MM.1S (cell line): ENCODE results near the gene ACTR6.

Experiments
- DNase-seq: peaks from one replicate; pipeline ENCODE4 v3.0.0-alpha.2; 2015
- H2AFZ ChIP-seq: fragments of 300-600 bp; sonication (generic); 2 replicates; pipeline ENCODE4 v1.6.0; 2016; ENCODE audit warnings: antibody characterized with exemption, low read length
- H3F3A ChIP-seq: fragments of 300-600 bp; sonication (generic); 2 replicates; pipeline ENCODE4 v1.6.1; 2016; ENCODE audit warnings: mild to moderate bottlenecking, antibody characterized with exemption, low read length, moderate library complexity, mixed read lengths; ENCODE audit not compliant: insufficient read depth
- H3K27ac ChIP-seq: fragments of 300-600 bp; sonication (generic); 2 replicates; pipeline ENCODE4 v1.5.1; 2016; ENCODE audit warnings: mild to moderate bottlenecking, low read length
- H3K27me3 ChIP-seq: fragments of 300-600 bp; sonication (generic); replicated peaks from 2 replicates; pipeline ENCODE4 v1.6.0; 2016; ENCODE audit warnings: low read length; ENCODE audit not compliant: insufficient read depth
- H3K36me3 ChIP-seq: fragments of 300-600 bp; sonication (generic); replicated peaks from 2 replicates; pipeline ENCODE4 v1.6.1; 2016; ENCODE audit warnings: mild to moderate bottlenecking, low read length, mixed read lengths; ENCODE audit not compliant: insufficient read depth
- H3K4me1 ChIP-seq: fragments of 300-600 bp; sonication (generic); 2 replicates; pipeline ENCODE4 v1.6.1; 2016; ENCODE audit warnings: low read length, mixed read lengths
- H3K4me2 ChIP-seq: fragments of 300-600 bp; sonication (generic); 2 replicates; pipeline ENCODE4 v1.6.0; 2016; ENCODE audit warnings: low read depth, low read length
- H3K4me3 ChIP-seq: fragments of 300-600 bp; sonication (generic); 2 replicates; pipeline ENCODE4 v1.5.1; 2016; ENCODE audit warnings: low read length, mixed read lengths
- H3K79me2 ChIP-seq: fragments of 300-600 bp; sonication (generic); 2 replicates; pipeline ENCODE4 v1.6.1; 2016; ENCODE audit warnings: mixed run types, low read length, mixed read lengths
- H3K9ac ChIP-seq: fragments of 300-600 bp; sonication (generic); 2 replicates; pipeline ENCODE4 v1.6.1; 2016; ENCODE audit warnings: low read length, mixed read lengths
- H3K9me2 ChIP-seq: fragments of 300-600 bp; sonication (generic); replicated peaks from 2 replicates; pipeline ENCODE4 v1.6.1; 2016; ENCODE audit warnings: mild to moderate bottlenecking, low read length, mixed read lengths; ENCODE audit not compliant: insufficient read depth
- H3K9me3 ChIP-seq: fragments of 300-600 bp; sonication (generic); replicated peaks from 2 replicates; pipeline ENCODE4 v1.6.1; 2016; ENCODE audit warnings: mild to moderate bottlenecking, low read length, mixed read lengths; ENCODE audit not compliant: insufficient read depth
- H4K20me1 ChIP-seq: fragments of 300-600 bp; sonication (generic); 2 replicates; pipeline ENCODE4 v1.6.1; 2016; ENCODE audit warnings: mild to moderate bottlenecking, low read length, moderate library complexity, mixed read lengths; ENCODE audit not compliant: insufficient read depth
- EZH2 ChIP-seq: fragments of 300-600 bp; sonication (generic); optimal IDR thresholded peaks from 2 replicates; pipeline ENCODE3; 2017; ENCODE audit warnings: low read depth, mild to moderate bottlenecking, antibody characterized with exemption, low read length, mixed read lengths
- EZH2phosphoT487 ChIP-seq: fragments of 300-600 bp; sonication (generic); IDR thresholded peaks from 2 replicates; pipeline ENCODE4 v1.6.1; 2018; ENCODE audit warnings: antibody characterized with exemption, low read length
- TF ChIP-seq, protein P1 (sequence below): fragments of 300-600 bp; sonication (generic); IDR thresholded peaks from 2 replicates; pipeline ENCODE4 v1.5.1; 2016; ENCODE audit warnings: antibody characterized with exemption, low read length, mixed read lengths

Gene ACTR6

DNA sequence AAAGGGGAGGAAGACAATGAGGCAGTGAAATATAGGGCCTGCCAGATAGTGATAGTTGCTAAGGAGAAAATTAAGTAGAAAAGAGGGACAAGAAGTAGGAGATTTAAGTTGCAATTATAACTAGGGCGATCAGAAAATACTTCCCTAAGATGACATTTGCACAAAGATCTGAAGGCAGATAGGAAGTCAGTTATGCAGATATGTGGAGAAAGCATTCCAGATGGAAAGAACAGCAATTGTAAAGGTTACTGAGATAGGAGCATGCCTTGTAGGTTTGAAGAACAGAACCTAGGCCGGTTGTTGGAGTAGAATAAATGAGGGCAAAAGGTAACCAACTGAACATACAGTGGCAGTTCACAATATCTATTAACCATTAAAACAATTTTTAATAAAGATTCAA lies 21.4 kb upstream of the ACTR6 start:
- Histone ChIP-seq H3K9ac (no peak overlapping the region), H3K9me2 (no peaks in the 10 kb centered on the region), H3K36me3 (no peaks in the 10 kb centered on the region), H2AFZ (no peak overlapping the region), H3K27ac (no peak overlapping the region), H3K4me1 (no peaks in the 10 kb centered on the region), H3F3A (no peaks in the 10 kb centered on the region), H3K9me3 (no peaks in the 10 kb centered on the region), H3K4me2 (no peak overlapping the region), H4K20me1 (no peaks in the 10 kb centered on the region), H3K79me2 (no peaks in the 10 kb centered on the region), H3K4me3 (no peak overlapping the region), H3K27me3 (no peaks in the 10 kb centered on the region)
- no peak for DNase-seq
- no peak for TF ChIP-seq EZH2phosphoT487
- TF ChIP-seq, protein P1, sequence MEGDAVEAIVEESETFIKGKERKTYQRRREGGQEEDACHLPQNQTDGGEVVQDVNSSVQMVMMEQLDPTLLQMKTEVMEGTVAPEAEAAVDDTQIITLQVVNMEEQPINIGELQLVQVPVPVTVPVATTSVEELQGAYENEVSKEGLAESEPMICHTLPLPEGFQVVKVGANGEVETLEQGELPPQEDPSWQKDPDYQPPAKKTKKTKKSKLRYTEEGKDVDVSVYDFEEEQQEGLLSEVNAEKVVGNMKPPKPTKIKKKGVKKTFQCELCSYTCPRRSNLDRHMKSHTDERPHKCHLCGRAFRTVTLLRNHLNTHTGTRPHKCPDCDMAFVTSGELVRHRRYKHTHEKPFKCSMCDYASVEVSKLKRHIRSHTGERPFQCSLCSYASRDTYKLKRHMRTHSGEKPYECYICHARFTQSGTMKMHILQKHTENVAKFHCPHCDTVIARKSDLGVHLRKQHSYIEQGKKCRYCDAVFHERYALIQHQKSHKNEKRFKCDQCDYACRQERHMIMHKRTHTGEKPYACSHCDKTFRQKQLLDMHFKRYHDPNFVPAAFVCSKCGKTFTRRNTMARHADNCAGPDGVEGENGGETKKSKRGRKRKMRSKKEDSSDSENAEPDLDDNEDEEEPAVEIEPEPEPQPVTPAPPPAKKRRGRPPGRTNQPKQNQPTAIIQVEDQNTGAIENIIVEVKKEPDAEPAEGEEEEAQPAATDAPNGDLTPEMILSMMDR, result no peak
- TF ChIP-seq EZH2, result no peak

DNA sequence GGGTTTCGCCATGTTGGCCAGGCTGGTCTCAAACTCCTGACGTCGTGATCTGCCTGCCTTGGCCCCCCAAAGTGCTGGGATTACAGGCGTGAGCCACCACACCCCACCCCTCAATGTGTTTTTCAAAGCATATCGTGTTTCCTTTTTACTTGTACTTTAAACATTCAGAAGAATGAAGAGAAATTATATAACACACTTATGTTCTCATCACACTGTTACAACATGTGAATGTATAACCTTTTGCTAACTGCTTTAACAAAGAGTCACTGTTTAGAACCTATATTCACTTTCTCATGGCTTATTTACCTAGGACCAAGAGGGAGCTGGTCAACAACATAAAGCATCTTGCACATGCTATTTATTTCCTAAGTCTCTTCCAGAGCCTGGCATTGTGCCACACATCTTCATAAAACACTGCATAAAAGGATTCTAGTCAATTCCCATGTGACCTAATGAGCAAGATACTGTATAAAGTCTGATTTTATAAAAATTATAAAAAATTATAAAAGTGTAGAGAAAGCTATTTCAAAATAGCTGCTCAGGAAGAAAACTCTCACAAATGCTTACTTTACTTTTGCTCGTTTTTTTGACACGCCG lies 16.0 kb upstream of the ACTR6 start:
- Histone ChIP-seq H3F3A (0 out of 2 replicates have a peak, but pooled peaks cover 10% of the 10 kb centered on the region), H3K27me3 (no peaks in the 10 kb centered on the region), H3K9me3 (no peaks in the 10 kb centered on the region), H2AFZ (no peak overlapping the region), H3K9me2 (no peaks in the 10 kb centered on the region), H3K4me1 (peaks cover 9% of the 10 kb centered on the region), H3K27ac (no peak overlapping the region), H4K20me1 (no peaks in the 10 kb centered on the region), H3K9ac (no peak overlapping the region), H3K4me3 (no peak overlapping the region), H3K79me2 (no peaks in the 10 kb centered on the region), H3K4me2 (peak overlapping the region; percentile 44; the same call in 1 of the 2 replicates), H3K36me3 (no peaks in the 10 kb centered on the region)
- DNase-seq, result no peak
- no peak for TF ChIP-seq EZH2
- TF ChIP-seq, protein P1, result no peak
- no peak for TF ChIP-seq EZH2phosphoT487

DNA sequence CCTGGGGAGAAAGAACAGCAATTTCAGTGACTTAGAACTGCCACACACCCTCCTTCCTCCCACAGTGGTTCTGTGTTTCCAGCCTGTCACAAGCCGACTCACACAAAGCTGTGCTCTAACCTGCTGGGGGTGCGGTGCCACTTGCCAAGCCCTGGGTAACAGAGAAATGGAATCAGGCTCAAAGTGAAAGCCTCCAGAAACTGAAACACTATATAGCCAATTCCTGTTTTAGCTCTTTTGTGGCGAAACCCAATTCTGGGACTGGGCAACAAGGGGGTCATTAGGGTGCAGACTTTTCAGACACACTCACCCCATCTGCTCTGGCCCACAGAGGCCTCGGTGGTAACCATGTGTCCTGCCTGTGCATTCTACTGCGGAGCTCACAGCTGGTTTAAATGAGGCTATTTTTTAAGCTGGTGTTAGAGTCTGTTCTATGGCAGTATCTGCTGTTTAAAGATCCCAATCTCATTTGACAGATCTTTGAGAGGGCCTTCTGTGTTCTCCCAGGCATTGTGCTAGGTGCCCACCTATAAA lies 15.2 kb upstream of the ACTR6 start:
- no peak for TF ChIP-seq EZH2
- no peak for TF ChIP-seq EZH2phosphoT487
- TF ChIP-seq, protein P1, result no peak
- Histone ChIP-seq H3K9me3 (no peaks in the 10 kb centered on the region), H3K27me3 (no peaks in the 10 kb centered on the region), H4K20me1 (no peaks in the 10 kb centered on the region), H3K4me1 (peaks cover 9% of the 10 kb centered on the region), H2AFZ (no peak overlapping the region), H3F3A (0 out of 2 replicates have a peak, but pooled peaks cover 10% of the 10 kb centered on the region), H3K36me3 (no peaks in the 10 kb centered on the region), H3K79me2 (no peaks in the 10 kb centered on the region), H3K9ac (no peak overlapping the region), H3K4me3 (no peak overlapping the region), H3K27ac (no peak overlapping the region), H3K9me2 (no peaks in the 10 kb centered on the region), H3K4me2 (peak overlapping the region; percentile 44)
- peak; percentile 74 for DNase-seq
